PFSK-1 (cell line): Measurements from ENCODE around the gene OTOP3.

Experiments
- FOXP2 ChIP-seq: optimal IDR thresholded peaks from 2 replicates; pipeline ENCODE3; 2011; ENCODE audit warnings: borderline replicate concordance, control low read depth, inconsistent platforms; ENCODE audit not compliant: insufficient read depth; ENCODE audit errors: extremely low read length, extremely low read depth
- POLR2AphosphoS5 ChIP-seq: IDR thresholded peaks from 2 replicates; pipeline ENCODE4 v1.6.1; 2012; ENCODE audit warnings: low read depth, mild to moderate bottlenecking, control low read depth, low read length, moderate library complexity
- SIN3A ChIP-seq: IDR thresholded peaks from 2 replicates; pipeline ENCODE4 v1.6.1; 2012; ENCODE audit warnings: mild to moderate bottlenecking, low read length, moderate library complexity, borderline replicate concordance; ENCODE audit not compliant: insufficient read depth
- TAF1 ChIP-seq: IDR thresholded peaks from 2 replicates; pipeline ENCODE4 v1.6.1; 2012; ENCODE audit warnings: low read length, control low read depth, borderline replicate concordance; ENCODE audit not compliant: insufficient read depth
- TF ChIP-seq, protein P1 (sequence below), 2 experiments: IDR thresholded peaks; 2 replicates each; pipeline versions ENCODE4 v1.6.1 to v1.8.0; 2011 to 2012; ENCODE audit warnings: low read depth in 2 of 2, low read length in 2 of 2, control low read depth in 1 of 2, inconsistent platforms in 1 of 2, mild to moderate bottlenecking in 1 of 2, moderate library complexity in 1 of 2; ENCODE audit not compliant: insufficient read depth in 1 of 2

Gene OTOP3

DNA sequence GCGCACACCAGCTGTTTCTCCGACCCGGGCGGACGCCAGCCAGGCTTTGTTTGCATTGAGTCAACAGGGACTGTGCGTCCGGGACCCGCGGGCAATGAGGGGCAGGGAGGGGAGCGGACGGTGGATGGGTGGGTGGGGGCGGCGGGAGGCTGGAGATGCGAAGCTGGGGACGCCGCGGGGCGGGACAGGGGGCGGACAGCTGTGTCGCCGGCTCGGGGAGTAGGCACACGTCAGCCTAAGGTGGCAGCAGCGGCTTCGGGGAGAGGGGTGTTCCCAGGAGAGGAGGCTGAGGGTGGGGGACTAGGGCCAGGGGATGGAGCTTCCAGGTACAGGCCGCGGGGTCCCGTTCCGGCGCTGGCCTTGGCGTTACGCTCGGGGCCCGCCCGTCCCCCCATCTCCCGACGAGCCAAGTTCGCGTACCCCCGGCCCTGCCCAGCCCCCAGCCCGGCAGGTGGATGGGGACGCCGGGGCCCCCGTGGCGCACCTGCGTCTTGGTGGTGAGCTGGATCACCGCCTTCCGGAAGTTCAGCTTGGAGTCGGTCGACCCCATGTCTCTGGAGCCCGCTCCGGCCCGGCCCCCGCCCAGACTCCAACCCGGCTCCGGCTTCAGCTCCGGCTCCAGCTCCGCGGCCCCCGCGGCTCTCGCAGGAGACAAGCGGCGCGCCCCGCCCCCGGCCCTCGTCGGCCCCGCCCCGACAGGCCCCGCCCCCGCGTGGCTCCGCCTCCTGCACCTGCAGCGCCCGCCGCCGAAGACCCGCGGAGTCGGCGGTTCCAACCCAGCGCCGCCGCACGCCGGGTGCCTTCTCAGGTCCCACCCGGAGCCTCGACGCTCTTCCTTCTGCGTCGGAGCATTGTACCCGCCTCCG lies 36.6 kb downstream of the OTOP3 start, which contains the start of gene HID1:
TSS of gene HID1 (minus strand) at position 653 of the 866 bp plus-strand sequence. CDS start at position 550, 103 bp downstream.
- TF ChIP-seq FOXP2 (no peak), POLR2AphosphoS5 (no peak), TAF1 (no peak), SIN3A (no peak)
- TF ChIP-seq, protein P1, sequence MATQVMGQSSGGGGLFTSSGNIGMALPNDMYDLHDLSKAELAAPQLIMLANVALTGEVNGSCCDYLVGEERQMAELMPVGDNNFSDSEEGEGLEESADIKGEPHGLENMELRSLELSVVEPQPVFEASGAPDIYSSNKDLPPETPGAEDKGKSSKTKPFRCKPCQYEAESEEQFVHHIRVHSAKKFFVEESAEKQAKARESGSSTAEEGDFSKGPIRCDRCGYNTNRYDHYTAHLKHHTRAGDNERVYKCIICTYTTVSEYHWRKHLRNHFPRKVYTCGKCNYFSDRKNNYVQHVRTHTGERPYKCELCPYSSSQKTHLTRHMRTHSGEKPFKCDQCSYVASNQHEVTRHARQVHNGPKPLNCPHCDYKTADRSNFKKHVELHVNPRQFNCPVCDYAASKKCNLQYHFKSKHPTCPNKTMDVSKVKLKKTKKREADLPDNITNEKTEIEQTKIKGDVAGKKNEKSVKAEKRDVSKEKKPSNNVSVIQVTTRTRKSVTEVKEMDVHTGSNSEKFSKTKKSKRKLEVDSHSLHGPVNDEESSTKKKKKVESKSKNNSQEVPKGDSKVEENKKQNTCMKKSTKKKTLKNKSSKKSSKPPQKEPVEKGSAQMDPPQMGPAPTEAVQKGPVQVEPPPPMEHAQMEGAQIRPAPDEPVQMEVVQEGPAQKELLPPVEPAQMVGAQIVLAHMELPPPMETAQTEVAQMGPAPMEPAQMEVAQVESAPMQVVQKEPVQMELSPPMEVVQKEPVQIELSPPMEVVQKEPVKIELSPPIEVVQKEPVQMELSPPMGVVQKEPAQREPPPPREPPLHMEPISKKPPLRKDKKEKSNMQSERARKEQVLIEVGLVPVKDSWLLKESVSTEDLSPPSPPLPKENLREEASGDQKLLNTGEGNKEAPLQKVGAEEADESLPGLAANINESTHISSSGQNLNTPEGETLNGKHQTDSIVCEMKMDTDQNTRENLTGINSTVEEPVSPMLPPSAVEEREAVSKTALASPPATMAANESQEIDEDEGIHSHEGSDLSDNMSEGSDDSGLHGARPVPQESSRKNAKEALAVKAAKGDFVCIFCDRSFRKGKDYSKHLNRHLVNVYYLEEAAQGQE (IDR thresholded peaks at IDR 0.05; ENCODE audit: insufficient read depth in 1 of 2, low read depth in 2 of 2, low read length in 2 of 2) = no peak

DNA sequence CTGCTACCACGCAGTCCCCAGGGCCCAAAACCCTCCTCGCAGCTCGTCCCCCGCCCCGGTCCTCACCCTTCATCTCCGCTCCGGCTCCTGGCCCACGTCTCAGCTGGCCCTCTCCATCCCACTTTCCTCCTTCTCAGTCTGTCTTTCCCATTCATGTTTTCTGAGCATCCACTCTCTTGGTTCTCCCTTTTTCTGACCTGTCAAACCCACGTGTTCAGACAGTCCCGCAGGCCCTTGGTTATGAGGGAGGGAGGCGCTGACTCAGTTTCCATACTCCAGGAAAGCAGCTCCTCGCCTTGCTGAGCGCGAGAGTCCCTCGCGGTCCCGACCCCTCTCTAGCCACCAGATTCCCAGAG lies 37.3 kb downstream of the OTOP3 start:
- TF ChIP-seq FOXP2 (no peak), TAF1 (no peak), SIN3A (no peak), POLR2AphosphoS5 (no peak)
- TF ChIP-seq, protein P1 (IDR thresholded peaks at IDR 0.05; ENCODE audit: insufficient read depth in 1 of 2, low read depth in 2 of 2, low read length in 2 of 2) = no peak

DNA sequence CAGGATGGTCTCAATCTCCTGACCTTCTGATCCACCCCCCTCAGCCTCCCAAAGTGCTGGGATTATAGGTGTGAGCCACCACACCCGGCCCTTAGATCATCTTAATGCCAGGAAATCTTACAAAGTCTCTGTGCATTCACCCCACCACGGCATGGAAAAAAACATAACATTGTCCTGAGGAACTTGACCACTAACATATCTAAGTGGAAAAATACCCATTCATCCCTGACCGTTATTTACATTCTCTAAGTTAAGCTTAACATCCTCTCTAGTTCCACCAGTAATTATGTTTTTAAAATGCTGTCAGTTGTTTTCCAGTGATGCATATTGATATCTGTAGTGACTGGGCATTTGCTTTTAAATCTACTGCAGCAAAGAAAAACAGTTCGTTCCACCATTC lies 40.2 kb downstream of the OTOP3 start:
- TF ChIP-seq SIN3A (no peak), FOXP2 (no peak), POLR2AphosphoS5 (no peak)

DNA sequence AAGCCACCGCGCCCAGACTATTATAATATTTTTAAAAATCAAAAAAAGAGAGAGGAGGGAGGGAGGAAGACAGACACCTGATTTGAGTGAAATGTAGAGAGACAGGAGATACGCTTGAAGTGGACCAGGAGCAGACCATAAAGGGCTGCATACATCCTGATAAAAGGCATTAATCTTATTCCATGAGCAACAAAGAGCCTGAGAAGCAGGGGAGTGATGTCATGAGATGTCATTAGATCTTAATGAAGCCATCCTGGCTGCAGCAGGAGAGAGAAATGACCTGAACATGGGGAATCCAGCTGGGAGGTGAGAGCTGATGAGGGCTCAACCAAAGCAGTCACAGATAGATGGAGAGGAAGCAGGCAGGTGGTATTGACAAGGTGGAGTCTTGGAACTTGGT lies 42.1 kb downstream of the OTOP3 start:
- no peak for TF ChIP-seq SIN3A
- no peak for TF ChIP-seq FOXP2
- TF ChIP-seq, protein P1 (IDR thresholded peaks at IDR 0.05; ENCODE audit: insufficient read depth in 1 of 2, low read depth in 2 of 2, low read length in 2 of 2) = no peak
- TF ChIP-seq TAF1 = no peak
- no peak for TF ChIP-seq POLR2AphosphoS5

DNA sequence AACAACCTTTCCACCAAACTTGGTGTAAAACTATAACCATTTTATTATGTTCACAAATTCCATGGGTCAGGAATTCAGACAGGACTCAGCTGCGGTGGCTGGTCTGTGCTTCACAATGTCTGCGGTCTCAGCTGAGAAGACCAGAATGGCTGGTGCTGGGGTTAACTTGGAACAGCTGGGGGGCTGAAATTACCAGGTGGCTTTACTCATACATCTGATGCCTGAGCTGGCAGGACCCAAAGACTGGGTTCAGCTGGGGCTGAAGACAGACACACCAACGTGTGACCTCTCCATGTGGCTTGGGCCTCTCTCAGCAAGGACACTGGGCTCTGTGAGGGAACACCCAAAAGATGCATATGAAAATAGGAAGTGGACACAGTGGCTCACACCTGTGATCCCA lies 42.5 kb downstream of the OTOP3 start:
- TF ChIP-seq POLR2AphosphoS5 = no peak
- TF ChIP-seq, protein P1 (IDR thresholded peaks at IDR 0.05; ENCODE audit: insufficient read depth in 1 of 2, low read depth in 2 of 2, low read length in 2 of 2) = no peak
- TF ChIP-seq FOXP2 = no peak
- no peak for TF ChIP-seq SIN3A
- no peak for TF ChIP-seq TAF1
